ENCODE results near the gene DTX3. TPM values are rescaled to one million over a fixed set of nuclear protein-coding genes. Genes with fewer than 3 reads are reported as not detected.
"Not testable (repeated sequence)": the region's sequence is repeated elsewhere in the genome, so short reads cannot be mapped to it uniquely, and the experiment has no call there.

DTX3 gene
- total RNA-seq, 1 donor from 2014 or later, result 21.4 TPM

GRCh38 chr12:57580466-57580795 lies 24.2 kb upstream of the DTX3 start:
- DNase-seq (no peak), ATAC-seq (no peak)
- intact Hi-C loops (cut with micrococcal nuclease), result loop anchor here (5.0 kb wide), 1 partner anchor 42 kb away; no protein-coding TSS in a partner anchor

- intact Hi-C loops (cut with micrococcal nuclease), result loop anchor here (5.0 kb wide), 1 partner anchor 40 kb away; no protein-coding TSS in a partner anchor
- DNase-seq (no peak), ATAC-seq (no peak)
Measured at GRCh38 chr12:57581802-57582201, 22.8 kb upstream of the DTX3 start.

- ATAC-seq (no peak), DNase-seq (no peak)
- intact Hi-C loops (cut with micrococcal nuclease), result loop anchor here (5.0 kb wide), 1 partner anchor 40 kb away; no protein-coding TSS in a partner anchor
Measured at GRCh38 chr12:57582440-57582839, 22.2 kb upstream of the DTX3 start.

GRCh38 chr12:57583008-57583831 lies 21.4 kb upstream of the DTX3 start:
- DNase-seq (no peak), ATAC-seq (peak; percentile 97)
- intact Hi-C loops (cut with micrococcal nuclease), result loop anchor here (5.0 kb wide), 1 partner anchor 39 kb away; no protein-coding TSS in a partner anchor

GRCh38 chr12:57584050-57584449 lies 20.6 kb upstream of the DTX3 start:
- DNase-seq (no peak), ATAC-seq (no peak)
- intact Hi-C loops (cut with micrococcal nuclease), result loop anchor here (5.0 kb wide), 1 partner anchor 38 kb away; no protein-coding TSS in a partner anchor

GRCh38 chr12:57584690-57585089 lies 19.9 kb upstream of the DTX3 start:
- ATAC-seq, result no peak
- intact Hi-C loops (cut with micrococcal nuclease), result loop anchor here (5.0 kb wide), 1 partner anchor 38 kb away; no protein-coding TSS in a partner anchor
- no peak for DNase-seq

- ATAC-seq (no peak), DNase-seq (no peak)
- intact Hi-C loops (cut with micrococcal nuclease), result no loop called here
Measured at GRCh38 chr12:57585156-57585555, 19.5 kb upstream of the DTX3 start.

GRCh38 chr12:57586128-57586527 lies 18.5 kb upstream of the DTX3 start:
- ATAC-seq (no peak), DNase-seq (no peak)
- intact Hi-C loops (cut with micrococcal nuclease), result no loop called here

- ATAC-seq, result no peak
Measured at GRCh38 chr12:57586832-57587429, 17.7 kb upstream of the DTX3 start.

GRCh38 chr12:57588951-57589610 lies 15.5 kb upstream of the DTX3 start:
- intact Hi-C loops (cut with micrococcal nuclease), result not testable (repeated sequence)

More at GRCh38 chr12:57586832-57587429, 17.7 kb upstream of the DTX3 start:
- no peak for DNase-seq
- intact Hi-C loops (cut with micrococcal nuclease), result no loop called here

GRCh38 chr12:57590479-57590863 lies 14.2 kb upstream of the DTX3 start:
- ATAC-seq (no peak), DNase-seq (no peak)
- intact Hi-C loops (cut with micrococcal nuclease), result no loop called here

More at GRCh38 chr12:57588951-57589610, 15.5 kb upstream of the DTX3 start:
- DNase-seq, ATAC-seq: not testable (repeated sequence)

GRCh38 chr12:57590864-57591781 lies 13.5 kb upstream of the DTX3 start, which contains the start of gene PIP4K2C:
Gene PIP4K2C, plus strand, starts transcription at chr12:57591192. Its CDS starts 98 bp downstream, at chr12:57591290.
- DNase-seq, result peak; percentile 91
- intact Hi-C loops (cut with micrococcal nuclease), result no loop called here

GRCh38 chr12:57591782-57592325 lies 12.8 kb upstream of the DTX3 start:
- intact Hi-C loops (cut with micrococcal nuclease), result no loop called here
- DNase-seq (no peak), ATAC-seq (no peak)

More at GRCh38 chr12:57590864-57591781, 13.5 kb upstream of the DTX3 start, which contains the start of gene PIP4K2C:
- peak; percentile 99 for ATAC-seq

- DNase-seq (no peak), ATAC-seq (no peak)
Measured at GRCh38 chr12:57592551-57593165, 12.0 kb upstream of the DTX3 start.

GRCh38 chr12:57593187-57593586 lies 11.4 kb upstream of the DTX3 start:
- no peak for ATAC-seq
- intact Hi-C loops (cut with micrococcal nuclease), result no loop called here
- DNase-seq, result no peak

More at GRCh38 chr12:57592551-57593165, 12.0 kb upstream of the DTX3 start:
- intact Hi-C loops (cut with micrococcal nuclease), result no loop called here

GRCh38 chr12:57600395-57600794 lies 4.2 kb upstream of the DTX3 start:
- no peak for ATAC-seq
- intact Hi-C loops (cut with micrococcal nuclease), result no loop called here

GRCh38 chr12:57602544-57602943 lies 2.1 kb upstream of the DTX3 start:
- intact Hi-C loops (cut with micrococcal nuclease), result no loop called here

More at GRCh38 chr12:57600395-57600794, 4.2 kb upstream of the DTX3 start:
- no peak for DNase-seq

GRCh38 chr12:57603324-57603723 lies 1.3 kb upstream of the DTX3 start:
- ATAC-seq, result no peak
- no peak for DNase-seq
- intact Hi-C loops (cut with micrococcal nuclease), result no loop called here

More at GRCh38 chr12:57602544-57602943, 2.1 kb upstream of the DTX3 start:
- DNase-seq (no peak), ATAC-seq (no peak)
